GM21367 (cell line): ENCODE data around the gene PIK3AP1.
A peak's percentile ranks its signal among the peaks of the same experiment; 100 is the strongest.

Source experiments
- ATAC-seq: cut with Tn5 transposase; IDR thresholded peaks from one replicate; pipeline ENCODE4 v1.9.1; 2021; ENCODE audit not compliant: unreplicated experiment

PIK3AP1 gene

DNA sequence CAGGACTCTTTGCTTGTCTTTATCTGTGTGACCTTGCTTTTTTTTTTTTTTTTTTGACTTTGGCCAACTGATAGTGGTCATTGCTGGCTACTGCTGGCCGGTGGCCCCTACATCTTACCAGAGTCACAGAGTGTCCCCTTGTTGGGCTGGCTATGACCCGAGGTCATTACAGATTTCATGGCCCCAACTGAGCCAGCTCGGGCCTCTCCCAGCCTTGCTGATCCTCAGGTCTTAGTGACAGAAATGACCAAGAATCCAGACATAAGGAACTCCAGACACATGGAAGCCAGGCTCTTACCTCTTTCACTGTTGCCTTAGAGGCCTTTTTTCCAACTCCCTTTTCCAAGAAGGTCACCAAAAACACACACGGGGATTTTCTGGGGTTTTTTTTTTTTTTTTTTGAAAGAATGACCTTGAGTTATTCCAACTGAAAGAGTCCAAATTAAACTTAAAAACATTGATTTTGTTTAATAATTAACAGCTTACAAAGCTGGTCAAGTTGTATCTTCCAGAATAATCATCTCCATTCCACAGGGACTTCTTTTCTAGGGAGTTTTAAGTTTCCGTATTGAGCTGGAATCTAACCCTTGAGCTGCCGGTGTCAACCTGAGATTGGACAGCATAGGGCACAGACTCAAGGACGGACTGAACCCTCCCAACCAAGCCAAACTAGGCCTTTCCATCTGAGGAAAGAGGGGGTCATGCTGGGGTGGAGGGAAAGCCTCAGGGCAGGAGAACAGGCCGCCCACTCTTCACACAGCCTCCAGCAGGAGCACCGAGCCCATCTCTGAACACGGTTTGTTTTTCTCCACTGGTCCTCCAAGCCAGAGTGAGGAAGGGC, 43.8 kb downstream of the PIK3AP1 start:
- ATAC-seq, result no peak

DNA sequence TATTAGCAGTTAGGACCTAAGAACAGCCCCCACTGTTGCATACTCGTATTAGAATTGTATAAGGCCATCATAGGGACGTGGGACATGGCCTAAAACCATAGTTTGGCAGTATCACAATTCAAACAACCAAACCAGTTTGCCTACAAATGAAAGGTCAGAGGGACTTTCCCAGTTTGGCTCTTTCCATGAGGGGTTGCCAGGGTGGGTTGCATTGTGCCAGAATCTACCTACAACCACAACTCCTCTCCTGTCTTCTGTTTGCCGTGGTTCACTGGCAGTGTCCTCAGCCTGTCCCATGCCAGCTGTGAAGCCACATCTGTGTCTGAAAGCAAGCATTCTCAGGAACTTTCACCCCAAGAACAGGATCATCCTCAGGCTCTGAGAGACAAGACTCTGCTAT, 44.5 kb downstream of the PIK3AP1 start:
- ATAC-seq, result no peak

DNA sequence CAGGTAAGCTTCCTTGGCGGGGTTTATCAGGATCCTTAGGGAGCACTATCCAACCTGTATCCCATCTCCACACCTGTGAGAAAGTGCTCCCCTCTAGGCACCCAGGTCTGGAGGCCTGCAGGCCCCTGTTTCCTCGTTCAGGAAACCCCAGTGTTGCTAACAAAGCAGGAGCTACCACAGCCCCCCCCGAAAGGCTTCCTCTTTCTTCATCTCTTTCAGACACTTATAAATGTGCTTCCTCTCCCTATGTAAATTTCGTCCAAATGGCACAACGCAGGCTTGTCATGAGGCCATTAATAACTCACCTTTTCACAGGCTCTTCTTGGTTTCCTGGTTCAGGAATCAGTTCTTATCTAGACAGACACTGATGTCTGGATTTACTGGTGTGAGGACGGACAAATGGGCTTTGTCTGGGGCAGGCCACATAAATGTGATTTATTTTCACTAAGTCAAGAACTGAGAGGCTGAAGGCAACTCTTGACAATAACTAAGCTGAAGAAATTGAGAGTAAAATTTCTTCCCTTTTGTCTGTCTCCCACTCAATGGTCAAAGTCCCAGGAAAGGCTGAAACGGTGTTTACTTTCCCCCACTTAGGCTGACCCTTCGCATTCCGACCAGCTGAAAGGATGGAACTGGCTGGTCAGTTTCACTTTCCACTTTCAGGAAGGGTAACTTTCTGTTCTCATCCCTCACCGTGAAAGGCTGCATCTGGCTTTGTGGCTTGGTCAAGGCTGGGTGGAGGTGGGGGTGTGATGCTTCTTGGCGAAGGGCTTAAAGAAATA, 46.8 kb downstream of the PIK3AP1 start:
- ATAC-seq, result no peak

DNA sequence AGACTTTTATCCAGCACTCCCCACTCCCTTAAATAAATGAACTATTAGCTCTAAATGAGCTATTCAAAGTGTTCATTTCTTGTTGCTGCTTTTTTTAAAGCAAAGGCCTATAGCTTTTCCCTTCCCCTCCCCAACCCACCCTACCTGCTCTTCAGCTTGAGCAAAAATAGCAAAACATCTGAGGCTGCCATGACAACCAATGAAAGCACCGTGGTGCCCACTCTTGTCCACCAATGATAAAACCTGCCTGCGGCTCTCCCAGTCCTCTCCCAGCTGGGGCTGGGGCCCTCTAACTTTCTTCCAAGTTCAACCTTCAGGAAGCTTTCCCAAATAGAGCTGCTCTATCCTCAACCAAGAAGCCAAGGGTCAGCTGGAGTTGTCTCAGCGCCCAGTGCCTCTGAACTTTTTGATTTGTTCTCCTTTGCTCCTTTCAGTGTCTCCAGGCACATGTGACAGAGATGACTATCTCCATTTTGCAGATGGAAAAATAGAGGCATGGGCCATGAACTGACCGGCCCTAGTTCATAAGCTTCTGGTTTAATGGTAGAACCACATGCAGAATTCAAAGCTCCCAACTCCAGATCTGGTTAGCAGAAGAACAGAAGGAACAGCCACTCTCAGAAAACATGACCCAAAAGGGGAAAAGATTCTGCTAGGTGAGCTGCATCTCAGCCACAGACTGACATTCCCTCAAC, 47.7 kb downstream of the PIK3AP1 start:
- no peak for ATAC-seq

DNA sequence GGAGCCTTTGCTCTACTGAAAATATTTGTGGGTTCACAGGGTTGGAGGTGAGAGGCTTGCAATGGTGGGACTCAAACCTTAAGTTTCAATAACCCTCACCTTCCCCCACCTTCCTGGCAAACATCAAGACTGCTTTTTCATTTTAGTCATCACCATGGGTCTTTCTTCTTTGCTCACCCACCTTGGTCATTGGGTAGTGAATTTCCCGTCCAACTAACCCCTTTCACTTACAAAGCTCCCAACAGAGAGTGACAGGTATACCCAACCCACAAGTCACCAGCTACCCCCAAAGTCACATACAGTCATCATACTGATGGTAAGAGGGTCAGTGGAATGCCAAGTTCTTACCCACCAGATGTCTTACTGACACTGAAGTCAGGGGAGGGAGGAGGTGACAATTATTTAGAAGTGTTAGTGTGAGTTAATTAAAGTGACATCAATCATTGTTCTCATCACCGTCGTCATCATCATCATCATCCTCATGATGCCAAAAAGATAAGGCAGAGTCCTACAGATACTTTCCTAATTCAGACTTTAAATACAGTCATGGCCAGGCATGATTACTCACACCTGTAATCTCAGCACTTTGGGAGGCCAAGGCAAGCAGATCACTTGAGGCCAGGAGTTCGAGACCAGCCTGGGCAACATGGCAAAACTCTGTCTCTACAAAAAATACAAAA, 49.0 kb downstream of the PIK3AP1 start:
- no peak for ATAC-seq

DNA sequence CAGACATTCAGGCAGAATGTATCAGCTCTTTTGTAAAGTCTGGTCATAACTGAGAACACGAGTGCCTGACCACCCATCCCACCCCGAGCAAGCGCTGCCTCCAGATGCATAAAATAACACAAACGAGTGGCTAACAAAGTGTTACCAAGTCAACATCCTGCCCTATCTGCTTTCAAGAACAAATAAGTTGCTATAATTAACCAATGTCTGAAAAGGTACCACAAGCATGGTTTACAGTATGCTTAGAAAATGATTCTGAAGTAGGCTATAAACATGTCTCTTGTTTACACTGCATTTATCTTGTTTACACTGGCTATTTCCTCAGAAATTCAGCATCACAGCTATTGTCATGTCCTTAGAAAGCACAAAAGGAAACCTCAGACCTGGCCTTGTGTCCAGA, 49.5 kb downstream of the PIK3AP1 start:
- ATAC-seq, result no peak

DNA sequence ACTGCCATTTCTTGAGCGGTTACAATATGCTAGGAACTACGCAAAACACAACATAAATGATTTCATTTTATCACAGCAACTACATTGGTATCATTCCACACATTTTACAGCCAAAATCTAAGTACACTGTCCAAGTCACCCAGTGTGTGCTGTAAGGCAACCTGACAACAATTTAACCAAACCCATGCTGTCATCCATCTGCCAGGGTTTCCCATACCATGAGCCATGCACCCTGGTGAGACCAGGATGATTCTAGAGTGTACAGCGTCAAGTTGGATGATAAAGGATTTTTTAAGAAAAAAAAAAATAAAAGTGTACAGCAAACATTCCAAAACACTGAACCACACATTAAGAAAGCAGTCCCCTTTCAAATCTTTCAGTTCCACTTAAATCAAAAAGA, 52.9 kb downstream of the PIK3AP1 start:
- ATAC-seq, result no peak

DNA sequence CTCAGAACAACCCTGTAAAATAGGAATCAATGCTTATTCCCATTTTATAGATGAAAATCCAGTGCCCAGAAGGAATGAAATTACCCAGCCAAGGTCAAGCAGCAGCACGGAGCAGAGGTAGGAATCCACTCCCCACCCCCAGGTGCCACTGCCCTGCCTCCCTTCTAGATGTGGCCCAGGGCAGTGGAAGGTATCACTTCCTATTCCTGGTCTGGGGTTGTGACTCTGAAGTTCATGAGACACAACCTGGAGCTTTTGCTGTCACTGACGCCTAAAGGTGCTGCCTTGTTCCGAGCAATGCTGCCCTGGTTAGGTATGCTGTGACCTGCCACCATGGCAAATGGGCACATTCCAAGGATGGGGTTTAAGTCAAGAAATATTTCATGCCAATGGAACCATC, 53.6 kb downstream of the PIK3AP1 start:
- peak; percentile 47 for ATAC-seq

DNA sequence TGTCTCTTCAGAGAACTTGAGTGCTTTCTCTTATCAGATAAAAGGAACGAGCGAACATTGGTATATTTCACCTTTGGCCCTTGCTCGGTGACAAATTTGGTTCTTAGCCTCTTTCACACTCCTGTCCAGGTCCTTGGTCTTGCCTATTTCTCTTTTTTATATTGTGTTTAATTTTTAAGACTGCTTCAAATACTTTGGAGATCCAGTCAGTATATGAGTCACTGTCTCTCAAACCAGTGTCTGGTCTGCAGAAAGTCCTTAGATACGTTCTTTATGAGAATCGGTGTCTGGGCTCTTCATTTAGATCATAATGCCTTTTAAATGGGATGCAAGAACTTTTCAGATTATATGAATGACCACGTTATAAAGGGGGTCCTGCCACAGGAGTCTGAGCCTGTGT, 55.0 kb downstream of the PIK3AP1 start:
- ATAC-seq, result no peak

DNA sequence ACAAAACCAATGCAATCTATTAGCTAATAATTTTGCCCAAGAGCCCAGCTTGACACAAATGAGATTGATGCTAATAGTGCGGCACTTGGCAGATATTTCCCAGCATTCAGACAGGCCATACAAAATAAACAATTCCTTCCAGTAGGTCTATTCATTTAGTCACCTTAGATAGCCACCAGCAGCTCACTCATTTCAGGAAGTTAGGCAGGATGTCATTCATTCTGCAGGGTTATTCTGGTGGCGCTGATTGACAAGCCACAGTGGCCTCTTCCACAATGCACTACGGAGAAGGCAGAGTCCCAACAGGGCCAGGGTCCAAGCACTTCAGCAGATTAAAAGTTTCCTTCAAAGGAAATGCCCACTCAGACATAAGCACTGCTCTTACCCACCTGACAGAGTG, 55.8 kb downstream of the PIK3AP1 start:
- no peak for ATAC-seq

DNA sequence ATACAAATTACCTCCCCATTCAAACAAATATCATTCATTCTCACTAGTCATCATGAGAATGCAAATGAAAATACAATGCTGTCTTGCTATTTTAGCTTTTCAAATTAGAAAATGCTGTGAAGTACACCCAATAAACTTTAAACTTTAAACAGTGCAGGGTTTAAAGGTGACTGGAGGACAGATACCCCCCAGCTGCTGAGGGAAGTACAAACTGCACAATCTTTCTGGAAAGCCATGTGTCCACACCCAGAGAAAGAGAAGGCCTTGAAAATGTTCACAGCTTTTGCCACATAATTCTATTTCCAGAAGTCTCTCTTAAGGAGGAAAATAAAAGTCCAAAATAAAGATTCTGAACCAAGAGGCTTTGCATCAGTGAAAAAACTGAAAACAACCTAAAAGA, 56.5 kb downstream of the PIK3AP1 start:
- ATAC-seq, result no peak

DNA sequence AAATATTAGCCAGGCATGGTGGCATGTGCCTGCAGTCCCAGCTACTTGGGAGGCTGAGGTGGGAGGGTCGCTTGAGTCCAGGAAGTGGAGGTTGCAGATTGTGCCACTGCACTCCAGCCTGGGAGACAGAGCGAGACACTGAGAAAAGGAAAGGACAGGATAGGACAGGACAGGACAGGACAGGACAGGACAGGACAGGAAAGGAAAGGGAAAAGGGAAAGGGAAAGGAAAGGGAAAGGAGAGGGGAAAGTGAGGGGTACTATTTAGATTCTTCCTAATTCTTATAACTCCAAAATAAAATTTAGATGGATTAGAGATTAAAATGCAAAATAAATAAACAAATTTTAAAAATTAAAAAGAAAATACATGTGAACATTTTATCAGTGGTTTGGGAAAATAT, 58.7 kb downstream of the PIK3AP1 start:
- no peak for ATAC-seq

DNA sequence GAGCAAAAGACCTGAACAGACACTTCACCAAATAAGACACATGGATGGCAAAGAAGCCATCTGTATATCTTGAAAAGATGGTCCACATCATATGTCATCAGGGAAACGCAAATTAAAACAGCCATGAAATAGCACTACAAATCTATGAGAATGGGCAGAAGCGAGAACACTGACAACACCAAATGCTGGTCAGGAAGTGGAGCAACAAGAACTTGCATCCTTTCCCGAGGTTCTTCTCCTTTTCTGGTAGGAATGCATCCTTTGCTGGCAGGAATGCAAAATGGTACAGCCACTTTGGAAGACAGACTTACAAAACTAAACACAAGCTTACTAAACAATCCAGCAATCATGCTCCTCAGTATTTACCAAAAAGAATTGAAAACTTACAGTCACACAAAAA, 60.0 kb downstream of the PIK3AP1 start:
- ATAC-seq, result no peak

DNA sequence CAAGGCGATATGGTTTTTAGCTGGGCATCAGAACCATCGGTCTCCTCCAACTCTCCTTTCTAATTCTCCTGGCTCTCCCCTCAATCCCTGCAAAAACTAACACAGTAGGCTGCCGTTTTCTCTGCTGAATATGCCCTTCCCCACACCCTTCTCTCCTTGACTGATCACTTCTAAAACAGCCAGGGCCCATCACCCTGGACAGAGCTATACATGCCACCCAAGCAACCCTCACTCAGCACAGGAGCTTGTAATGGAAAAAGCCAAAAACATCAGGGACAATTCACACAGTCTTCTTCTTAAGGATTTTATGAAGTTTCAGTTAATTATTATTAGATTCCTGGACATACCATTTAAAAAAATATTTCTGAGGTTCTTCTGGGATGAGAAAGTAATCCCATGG, 61.5 kb downstream of the PIK3AP1 start:
- no peak for ATAC-seq

DNA sequence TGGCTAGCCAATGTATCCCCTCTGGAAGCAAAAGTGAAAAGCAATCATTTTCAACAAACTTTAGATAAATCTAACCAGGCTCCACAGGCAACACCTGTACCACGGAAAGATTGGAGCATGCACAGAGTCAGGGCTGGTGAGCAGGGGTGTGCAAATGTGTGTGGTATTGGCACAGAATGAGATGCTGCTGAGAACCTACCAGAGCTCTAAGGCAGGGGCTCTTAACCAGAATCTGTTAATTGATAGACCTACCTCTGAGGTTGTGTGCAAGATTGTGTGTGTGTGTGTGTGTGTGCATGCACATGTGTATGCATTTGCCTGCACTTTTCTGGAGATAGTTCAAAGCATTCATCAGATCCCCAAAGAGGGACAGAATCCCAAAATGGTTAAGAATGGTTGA, 62.9 kb downstream of the PIK3AP1 start:
- no peak for ATAC-seq

DNA sequence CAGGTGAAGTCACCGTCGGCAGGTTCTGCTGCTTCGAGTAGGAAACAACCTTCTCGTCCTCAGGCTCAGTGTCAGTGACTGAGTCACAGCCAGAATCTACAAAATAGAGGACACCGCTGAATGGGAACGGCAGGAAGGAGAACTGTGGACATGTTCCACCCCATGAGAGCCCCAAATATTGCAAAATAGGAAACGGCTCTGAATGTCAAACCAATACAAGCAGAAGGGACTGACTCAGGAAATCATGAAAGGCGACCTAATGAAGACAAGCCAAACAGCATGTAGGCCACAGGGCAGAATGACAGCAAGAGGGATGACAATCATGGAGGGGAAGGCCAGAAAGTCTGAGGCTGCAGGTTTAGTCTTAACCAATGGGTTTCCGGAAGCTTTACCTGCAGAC, 63.5 kb downstream of the PIK3AP1 start:
- no peak for ATAC-seq

DNA sequence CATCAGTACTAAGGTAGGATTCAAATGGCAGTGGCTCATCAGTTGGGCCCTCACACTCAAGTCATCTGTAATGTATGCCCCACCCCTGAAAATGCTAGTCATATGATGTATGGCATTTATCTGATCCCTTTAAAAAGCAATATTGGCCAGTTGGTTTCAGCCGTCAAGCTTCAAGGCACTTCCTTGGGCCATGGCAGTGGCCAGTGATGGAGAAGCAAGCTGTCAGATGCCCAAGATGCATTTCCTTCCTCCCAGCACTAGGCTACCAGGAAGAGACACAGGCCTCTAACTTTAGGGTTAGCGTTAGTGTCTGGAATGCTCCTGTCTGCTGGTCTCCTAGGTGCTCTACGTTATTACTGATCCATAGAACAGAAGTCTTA, 64.1 kb downstream of the PIK3AP1 start:
- no peak for ATAC-seq

DNA sequence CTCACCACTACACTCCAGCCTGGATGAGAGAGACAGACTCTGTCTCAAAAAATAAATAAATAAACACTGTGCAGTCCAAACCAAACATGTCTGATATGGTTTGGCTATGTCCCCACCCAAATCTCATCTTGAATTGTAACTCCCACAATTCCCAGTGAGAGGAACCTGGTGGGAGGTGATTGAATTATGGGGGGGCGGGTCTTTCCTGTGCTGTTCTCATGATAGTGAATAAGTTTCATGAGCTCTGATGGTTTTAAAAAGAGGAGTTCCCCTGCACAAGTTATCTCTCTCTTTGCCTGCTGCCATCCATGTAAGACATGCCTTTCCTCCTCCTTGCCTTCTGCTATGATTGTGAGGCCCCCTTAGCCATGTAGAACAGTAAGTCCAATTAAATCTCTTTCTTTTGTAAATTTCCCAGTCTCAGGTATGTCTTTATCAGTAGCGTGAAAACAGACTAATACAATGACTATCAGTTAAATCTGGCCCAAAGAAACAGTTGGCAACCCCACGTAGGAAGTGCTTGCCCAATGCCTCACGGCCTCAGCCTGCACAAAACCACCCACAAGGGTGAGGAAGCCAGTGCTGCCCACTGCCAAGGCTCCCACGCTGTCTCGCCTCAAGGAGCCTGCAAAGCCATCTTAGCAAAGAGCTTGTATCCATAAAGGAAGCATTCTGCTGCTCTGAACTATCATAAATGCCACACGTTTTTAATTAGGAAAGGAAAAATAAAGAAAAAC, 64.7 kb downstream of the PIK3AP1 start:
- ATAC-seq, result no peak

DNA sequence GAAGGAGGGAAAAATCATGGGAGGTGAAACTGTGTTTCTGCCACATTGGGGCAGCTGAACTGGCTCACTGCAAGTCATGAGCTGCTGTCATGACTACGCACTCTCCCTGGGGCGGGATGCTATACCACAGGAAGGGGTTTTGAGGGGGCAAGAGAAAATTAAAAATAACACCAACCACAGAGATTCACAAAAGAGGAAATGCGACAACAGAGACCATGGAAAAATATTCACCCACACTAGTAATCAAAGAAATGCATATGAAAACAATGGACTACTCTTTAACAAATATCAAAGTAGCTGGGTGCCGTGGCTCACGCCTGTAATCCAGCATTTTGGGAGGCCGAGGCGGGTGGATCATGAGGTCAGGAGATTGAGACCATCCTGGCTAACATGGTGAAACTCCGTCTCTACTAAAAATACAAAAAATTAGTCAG, 68.3 kb downstream of the PIK3AP1 start:
- peak; percentile 59 for ATAC-seq

DNA sequence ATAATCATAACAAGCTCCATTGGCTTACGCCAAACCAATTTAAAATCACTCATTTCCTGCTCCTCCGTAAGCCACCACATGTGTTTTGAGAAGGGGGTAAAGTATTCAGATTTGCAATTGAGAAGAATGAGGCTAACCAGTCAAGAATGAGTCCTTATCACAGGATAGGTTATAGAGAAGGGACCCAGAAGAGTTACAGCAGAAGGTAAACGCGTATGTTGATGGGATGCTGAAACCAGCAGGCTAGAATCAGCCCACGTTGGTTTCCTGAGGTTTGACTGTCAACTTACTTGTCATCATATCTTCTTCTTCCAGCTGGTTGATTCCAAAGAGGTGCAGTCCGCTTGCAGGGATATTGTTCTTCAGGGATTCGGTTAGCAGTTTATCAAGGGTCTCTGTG, 69.4 kb downstream of the PIK3AP1 start:
- no peak for ATAC-seq

DNA sequence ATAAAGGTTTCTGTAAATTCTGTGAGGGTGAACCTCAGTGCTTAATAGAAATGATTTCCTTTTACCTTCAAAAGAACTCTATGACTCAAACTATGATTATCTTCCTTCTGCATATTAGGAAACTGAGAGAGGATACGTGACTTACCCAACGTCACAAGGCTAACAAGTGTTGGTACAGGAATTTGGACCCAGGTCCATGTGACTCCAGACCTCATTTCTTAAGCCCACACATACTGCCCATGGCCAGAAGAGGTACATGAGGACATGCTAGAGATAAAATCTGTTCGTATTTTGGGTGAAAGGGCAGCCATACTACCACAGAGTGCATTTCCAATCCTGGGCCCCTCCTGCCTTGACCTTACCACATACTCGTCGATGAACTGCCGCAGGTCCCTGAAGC, 72.0 kb downstream of the PIK3AP1 start:
- ATAC-seq, result no peak
